GM13976 (cell line): ENCODE data around the gene ZMIZ1.
"Not testable (repeated sequence)": the region's sequence is repeated elsewhere in the genome, so short reads cannot be mapped to it uniquely, and the experiment has no call there.

Source experiments
- DNase-seq: peaks from one replicate; pipeline ENCODE4 v3.0.0; 2012; ENCODE audit warnings: low spot score
- CTCF ChIP-seq: IDR thresholded peaks from 2 replicates; pipeline ENCODE4 v1.5.1; 2012; ENCODE audit warnings: borderline replicate concordance, mild to moderate bottlenecking; ENCODE audit not compliant: insufficient read depth; ENCODE audit errors: extremely low read depth, missing control alignments, control extremely low read depth
- in situ Hi-C: fragments of 300-500 bp; cut with MboI; formaldehyde crosslinking; loops from one replicate; pipeline ENCODE4 v1.12.0; 2022; ENCODE audit warnings: low sequenced_read_pairs, mixed read lengths, inconsistent platforms; ENCODE audit not compliant: unreplicated experiment

The ZMIZ1 gene

DNA sequence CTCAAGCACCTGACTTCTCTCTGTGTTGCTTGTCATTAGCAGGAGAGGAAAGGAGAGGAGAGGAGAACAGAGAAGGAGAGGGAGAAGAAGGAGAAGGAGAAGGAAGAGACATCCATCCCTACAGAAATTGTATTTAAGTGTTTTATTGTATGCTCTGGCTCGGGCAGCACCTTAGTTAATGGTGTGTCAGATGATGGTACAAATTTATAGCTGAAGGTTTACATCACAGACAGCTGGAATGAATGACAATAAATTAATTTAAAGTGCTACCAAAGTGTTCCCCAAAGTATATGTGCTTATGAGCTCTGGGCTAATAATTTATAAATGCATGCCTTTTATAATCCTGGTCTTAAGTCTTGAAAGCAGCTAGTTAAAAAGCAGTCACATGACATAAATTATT lies 38.1 kb upstream of the ZMIZ1 start:
- no peak for TF ChIP-seq CTCF
- DNase-seq: no peak
- in situ Hi-C loops: no loop called here

DNA sequence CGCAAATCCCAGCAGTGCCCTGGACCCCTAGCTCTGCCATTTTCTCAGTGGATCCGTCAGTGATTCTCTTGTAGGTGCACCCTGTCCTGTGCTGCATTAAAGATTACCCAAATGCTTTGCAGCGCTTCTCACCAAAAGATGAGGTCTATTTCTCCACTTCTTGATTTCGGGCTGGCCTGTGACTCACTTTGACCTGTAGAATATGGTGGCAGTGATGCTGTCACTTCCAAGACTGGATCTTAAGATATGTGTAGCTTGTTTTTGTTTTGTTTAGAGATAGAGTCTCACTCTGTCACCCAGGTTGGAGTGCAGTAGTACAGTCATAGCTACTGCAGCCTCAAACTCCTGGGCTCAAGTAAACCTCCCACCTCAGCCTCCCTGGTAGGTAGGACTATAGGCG lies 37.0 kb upstream of the ZMIZ1 start:
- DNase-seq: no peak
- no peak for TF ChIP-seq CTCF
- in situ Hi-C loops: no loop called here

DNA sequence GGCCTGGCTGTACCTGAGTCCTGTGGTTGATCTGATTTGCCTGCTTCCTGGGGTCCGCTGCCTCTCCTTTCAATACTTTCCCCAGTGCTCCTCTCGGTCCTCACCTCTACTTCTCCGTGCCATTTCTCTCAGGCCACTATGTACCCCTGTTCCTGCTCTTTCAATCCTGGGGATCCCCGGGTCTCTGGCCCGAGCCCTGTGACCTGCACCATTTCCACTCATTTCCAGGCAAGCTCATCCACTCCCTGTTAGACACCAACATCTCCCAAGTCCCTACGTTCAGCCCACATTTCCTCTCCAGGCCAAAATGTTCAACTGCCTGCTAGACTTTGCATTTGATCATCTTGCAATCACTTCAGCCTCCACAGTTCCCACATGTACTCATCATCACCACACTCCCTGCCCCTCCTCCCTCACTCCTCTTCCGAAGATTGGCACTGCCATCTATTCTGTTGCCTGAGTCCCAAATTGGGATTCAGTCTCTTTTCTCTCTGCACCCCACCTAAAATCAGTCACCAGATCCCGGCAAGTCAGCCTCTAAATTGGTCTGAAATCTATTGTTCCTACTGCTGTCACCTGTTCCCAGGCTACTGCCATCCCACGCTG lies 34.4 kb upstream of the ZMIZ1 start:
- in situ Hi-C loops: no loop called here
- TF ChIP-seq CTCF: no peak
- DNase-seq: no peak

DNA sequence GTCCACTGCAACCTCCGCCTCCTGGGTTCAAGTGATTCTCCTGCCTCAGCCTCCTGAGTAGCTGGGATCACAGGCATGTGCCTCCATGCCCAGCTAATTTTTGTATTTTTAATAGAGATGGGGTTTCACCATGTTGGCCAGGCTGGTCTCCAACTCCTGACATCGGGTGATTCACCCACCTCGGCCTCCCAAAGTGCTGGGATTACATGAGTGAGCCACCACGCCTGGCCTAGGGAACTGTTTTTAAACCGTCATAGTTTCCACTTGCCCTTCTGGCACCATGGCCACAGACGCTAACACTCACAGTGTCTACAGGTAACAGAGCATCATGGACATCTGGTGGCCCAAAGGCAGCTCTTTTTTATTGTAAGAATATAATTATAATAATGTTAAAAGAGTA lies 32.4 kb upstream of the ZMIZ1 start:
- DNase-seq, in situ Hi-C loops: not testable (repeated sequence)

- in situ Hi-C loops: no loop called here
- TF ChIP-seq CTCF: no peak
- DNase-seq: no peak
These were observed 30.5 kb upstream of the ZMIZ1 start for GRCh38 chr10:79038104-79038840.

- in situ Hi-C loops: no loop called here
- no peak for DNase-seq
- TF ChIP-seq CTCF: no peak
These were observed 29.9 kb upstream of the ZMIZ1 start for GRCh38 chr10:79038841-79039201.

GRCh38 chr10:79042639-79043411 lies 25.9 kb upstream of the ZMIZ1 start:
- in situ Hi-C loops: no loop called here
- TF ChIP-seq CTCF: no peak
- no peak for DNase-seq
